Loucy (cell line): ENCODE data around the gene F7.

Source experiments
- H2AFZ ChIP-seq: fragments of 200-600 bp; sonication (generic); 2 replicates; pipeline ENCODE4 v1.6.0; 2016; ENCODE audit warnings: antibody characterized with exemption, mild to moderate bottlenecking, low read length, moderate library complexity
- H3F3A ChIP-seq: fragments of 200-600 bp; 2 replicates; pipeline ENCODE4 v1.6.0; 2016; ENCODE audit warnings: antibody characterized with exemption, low read depth, mild to moderate bottlenecking
- H3K27me3 ChIP-seq: fragments of 200-600 bp; sonication (generic); 2 replicates; pipeline ENCODE4 v1.6.1; 2014; ENCODE audit warnings: low read length, mild to moderate bottlenecking; ENCODE audit not compliant: insufficient read depth, poor library complexity, severe bottlenecking
- H3K36me3 ChIP-seq: fragments of 200-600 bp; sonication (generic); 2 replicates; pipeline ENCODE4 v1.6.1; 2016; ENCODE audit warnings: low read length; ENCODE audit not compliant: insufficient read depth
- H3K4me1 ChIP-seq: fragments of 200-600 bp; sonication (generic); 2 replicates; pipeline ENCODE4 v1.5.1; 2014; ENCODE audit warnings: low read length, mild to moderate bottlenecking; ENCODE audit not compliant: insufficient read depth, poor library complexity, severe bottlenecking
- H3K4me2 ChIP-seq: fragments of 200-600 bp; sonication (generic); 2 replicates; pipeline ENCODE4 v1.6.0; 2014; ENCODE audit warnings: antibody characterized with exemption, low read length, low read depth, mild to moderate bottlenecking; ENCODE audit not compliant: poor library complexity, severe bottlenecking
- H3K4me3 ChIP-seq: fragments of 200-600 bp; sonication (generic); 2 replicates; pipeline ENCODE4 v1.5.1; 2014; ENCODE audit warnings: low read length, mild to moderate bottlenecking, mixed read lengths; ENCODE audit not compliant: poor library complexity, severe bottlenecking
- H3K79me2 ChIP-seq: fragments of 200-600 bp; sonication (generic); 2 replicates; pipeline ENCODE4 v1.6.1; 2014; ENCODE audit warnings: low read length; ENCODE audit not compliant: insufficient read depth
- H3K9ac ChIP-seq: fragments of 200-600 bp; sonication (generic); 2 replicates; pipeline ENCODE4 v1.6.0; 2014; ENCODE audit warnings: mild to moderate bottlenecking, low read depth, low read length, moderate library complexity; ENCODE audit not compliant: poor library complexity, severe bottlenecking
- H3K9me2 ChIP-seq: fragments of 200-600 bp; sonication (generic); replicated peaks from 2 replicates; pipeline ENCODE4 v1.6.1; 2016; ENCODE audit warnings: low read depth, low read length, mixed read lengths
- H3K9me3 ChIP-seq: fragments of 200-600 bp; sonication (generic); 2 replicates; pipeline ENCODE4 v1.6.1; 2014; ENCODE audit warnings: mild to moderate bottlenecking, antibody characterized with exemption, low read length, low read depth; ENCODE audit not compliant: insufficient read depth
- H4K20me1 ChIP-seq: fragments of 200-600 bp; sonication (generic); 2 replicates; pipeline ENCODE4 v1.6.0; 2014; ENCODE audit warnings: antibody characterized with exemption, low read length, mild to moderate bottlenecking; ENCODE audit not compliant: insufficient read depth, poor library complexity, severe bottlenecking
- CTCF ChIP-seq: fragments of 200-600 bp; sonication (generic); conservative IDR thresholded peaks from 2 replicates; pipeline ENCODE4 v1.5.1; 2014; ENCODE audit warnings: mild to moderate bottlenecking, antibody characterized with exemption, low read length
- EZH2phosphoT487 ChIP-seq: fragments of 200-600 bp; IDR thresholded peaks from 2 replicates; pipeline ENCODE4 v1.6.1; 2018; ENCODE audit warnings: antibody characterized with exemption, mild to moderate bottlenecking, moderate library complexity, borderline replicate concordance

The F7 gene

DNA sequence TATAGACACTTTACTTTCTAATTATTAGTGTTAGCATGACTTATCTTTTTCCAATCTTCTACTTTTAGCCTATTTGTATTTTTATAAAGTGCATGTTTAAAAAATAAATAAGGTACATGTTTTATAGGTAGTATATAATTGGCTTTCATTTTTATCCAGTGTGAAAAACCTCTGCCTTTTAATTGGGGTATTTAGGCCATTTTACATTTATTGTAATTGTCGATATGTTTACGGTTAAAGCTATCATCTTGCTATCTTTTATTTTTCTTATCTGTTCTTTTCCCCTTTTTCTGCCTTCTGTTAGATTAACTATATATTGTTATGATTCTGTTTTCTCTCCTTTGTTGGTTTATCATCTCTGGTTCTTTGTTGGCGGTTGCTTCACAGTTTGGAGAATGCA lies 62.0 kb downstream of the F7 start:
- Histone ChIP-seq H3K36me3 (peaks cover 4% of the 10 kb centered on the region; the same call in 1 of the 2 replicates), H3K4me2 (no peak overlapping the region), H4K20me1 (no peaks in the 10 kb centered on the region), H3K4me3 (no peak overlapping the region), H3K9ac (no peak overlapping the region), H3K27me3 (no peaks in the 10 kb centered on the region), H3K79me2 (no peaks in the 10 kb centered on the region), H3K9me3 (no peaks in the 10 kb centered on the region), H3F3A (no peaks in the 10 kb centered on the region), H2AFZ (no peak overlapping the region), H3K4me1 (peaks cover 12% of the 10 kb centered on the region), H3K9me2 (no peaks in the 10 kb centered on the region)
- TF ChIP-seq EZH2phosphoT487 (no peak), CTCF (no peak)

GRCh38 chr13:113168211-113168610 lies 62.6 kb downstream of the F7 start:
- TF ChIP-seq EZH2phosphoT487 (no peak), CTCF (no peak)
- Histone ChIP-seq H3K4me3 (no peak overlapping the region), H3K36me3 (peaks cover 4% of the 10 kb centered on the region; the same call in 1 of the 2 replicates), H3K9me3 (no peaks in the 10 kb centered on the region), H3K79me2 (no peaks in the 10 kb centered on the region), H3K9me2 (no peaks in the 10 kb centered on the region), H3F3A (no peaks in the 10 kb centered on the region), H3K4me1 (peaks cover 12% of the 10 kb centered on the region), H2AFZ (no peak overlapping the region), H4K20me1 (no peaks in the 10 kb centered on the region), H3K9ac (no peak overlapping the region), H3K4me2 (no peak overlapping the region), H3K27me3 (no peaks in the 10 kb centered on the region)

- Histone ChIP-seq H3K4me3 (no peak overlapping the region), H3K36me3 (peaks cover 7% of the 10 kb centered on the region; the same call in 1 of the 2 replicates), H3K27me3 (no peaks in the 10 kb centered on the region), H3K9me2 (no peaks in the 10 kb centered on the region), H4K20me1 (no peaks in the 10 kb centered on the region), H3K4me2 (no peak overlapping the region), H3K9ac (no peak overlapping the region), H3F3A (no peaks in the 10 kb centered on the region), H2AFZ (no peak overlapping the region), H3K9me3 (no peaks in the 10 kb centered on the region), H3K4me1 (peaks cover 12% of the 10 kb centered on the region), H3K79me2 (no peaks in the 10 kb centered on the region)
- TF ChIP-seq CTCF, result no peak
- TF ChIP-seq EZH2phosphoT487, result no peak
Measured at GRCh38 chr13:113169277-113170272, 64.0 kb downstream of the F7 start.
